H1 (cell line): Measurements from ENCODE around the gene KLF13. TPM values are rescaled to one million over a fixed set of nuclear protein-coding genes. Genes with fewer than 3 reads are reported as not detected.

ENCODE experiments used
- CTCF ChIA-PET: fragments of 300-600 bp; sonication (Branson Sonifier 250); formaldehyde crosslinking; loops from one replicate; lab custom pipeline; 2021; ENCODE audit not compliant: partially characterized antibody; lab: Charles Lee
- POLR2A ChIA-PET: fragments of 300-600 bp; sonication (Branson Sonifier 250); formaldehyde crosslinking; loops from one replicate; lab custom pipeline; 2021; ENCODE audit warnings: inconsistent platforms; ENCODE audit not compliant: partially characterized antibody; lab: Charles Lee
- DNase-seq, 2 experiments: peaks; one replicate each; pipeline versions ENCODE4 v3.0.0 to v3.0.0-alpha.2; 2010 to 2022; ENCODE audit warnings: low spot score in 2 of 2, low read depth in 1 of 2, mixed read lengths in 1 of 2
- FAIRE-seq: peaks from 2 replicates; lab custom pipeline; 2011; peaks lifted over from hg19 to GRCh38; lab: Jason Lieb, UNC
- H2AFZ ChIP-seq: 2 replicates; pipeline ENCODE4 v1.8.1; 2012; ENCODE audit warnings: low read length, inconsistent platforms
- H2AK5ac ChIP-seq: 2 replicates; pipeline ENCODE4 v1.6.1; 2013; ENCODE audit warnings: low read depth, low read length
- H2BK120ac ChIP-seq: replicated peaks from 2 replicates; pipeline ENCODE3; 2013; ENCODE audit warnings: low read depth, low read length, inconsistent platforms
- H2BK12ac ChIP-seq: 2 replicates; pipeline ENCODE4 v1.6.1; 2013; ENCODE audit warnings: low read depth, low read length
- H2BK15ac ChIP-seq: 2 replicates; pipeline ENCODE4 v1.6.1; 2013; ENCODE audit warnings: low read length
- H2BK20ac ChIP-seq: 2 replicates; pipeline ENCODE4 v1.6.1; 2013; ENCODE audit warnings: low read length
- H2BK5ac ChIP-seq: 2 replicates; pipeline ENCODE4 v1.6.1; 2013; ENCODE audit warnings: low read depth, low read length
- H3K14ac ChIP-seq: 2 replicates; pipeline ENCODE4 v1.6.1; 2013; ENCODE audit warnings: inconsistent platforms; ENCODE audit not compliant: insufficient read length
- H3K18ac ChIP-seq: 2 replicates; pipeline ENCODE4 v1.6.1; 2013; ENCODE audit warnings: low read length; ENCODE audit errors: extremely low read depth
- H3K23ac ChIP-seq: 2 replicates; pipeline ENCODE4 v1.6.1; 2013; ENCODE audit warnings: inconsistent platforms; ENCODE audit not compliant: insufficient read length
- H3K23me2 ChIP-seq: 2 replicates; pipeline ENCODE4 v1.6.1; 2013; ENCODE audit warnings: low read depth, low read length
- H3K27ac ChIP-seq: 2 replicates; pipeline ENCODE4 v1.6.1; 2011; ENCODE audit warnings: low read depth, low read length, inconsistent platforms
- H3K27me3 ChIP-seq, 4 experiments: replicated peaks in 1 of 4; 1 replicate in 1 of 4; 2 replicates in 3 of 4; pipeline versions ENCODE4 v1.6.1 to v1.8.1; 2011 to 2013; ENCODE audit warnings: low read length in 3 of 4, mild to moderate bottlenecking in 3 of 4, inconsistent platforms in 2 of 4, mixed read lengths in 2 of 4, moderate library complexity in 1 of 4; ENCODE audit not compliant: control insufficient read depth in 3 of 4, insufficient read depth in 3 of 4; ENCODE audit errors: extremely low read depth in 1 of 4
- H3K36me3 ChIP-seq, 4 experiments: 2 replicates each; pipeline versions ENCODE4 v1.6.1 to v1.8.1; 2011 to 2013; ENCODE audit warnings: mild to moderate bottlenecking in 4 of 4, low read length in 3 of 4, moderate library complexity in 2 of 4, control low read depth in 1 of 4, inconsistent platforms in 1 of 4; ENCODE audit not compliant: insufficient read depth in 4 of 4, control insufficient read depth in 2 of 4
- H3K4ac ChIP-seq: replicated peaks from 2 replicates; pipeline ENCODE3; 2013; ENCODE audit warnings: low read length, low read depth, mixed read lengths, inconsistent platforms; ENCODE audit not compliant: insufficient read length
- H3K4me1 ChIP-seq, 4 experiments: replicated peaks in 1 of 4; 1 replicate in 1 of 4; 2 replicates in 3 of 4; pipeline versions ENCODE4 v1.6.1 to v1.8.1; 2011 to 2013; ENCODE audit warnings: low read length in 3 of 4, inconsistent platforms in 2 of 4, mixed read lengths in 1 of 4; ENCODE audit not compliant: insufficient read depth in 4 of 4, control insufficient read depth in 3 of 4
- H3K4me2 ChIP-seq, 2 experiments: 2 replicates each; pipeline versions ENCODE4 v1.6.1 to v1.8.1; 2011 to 2013; ENCODE audit warnings: low read depth in 2 of 2, low read length in 2 of 2, control low read depth in 1 of 2, inconsistent platforms in 1 of 2, mild to moderate bottlenecking in 1 of 2; ENCODE audit not compliant: insufficient read depth in 1 of 2
- H3K4me3 ChIP-seq, 4 experiments: fragments of 200-600, 300-600 bp in 1 of 4; sonication (generic), shearing (Covaris generic), sonication (Bioruptor Twin) in 1 of 4; 2 replicates each; pipeline versions ENCODE4 v1.5.1 to v1.8.1; 2011 to 2016; ENCODE audit warnings: low read length in 4 of 4, low read depth in 3 of 4, control low read depth in 2 of 4, inconsistent platforms in 2 of 4, mild to moderate bottlenecking in 2 of 4, mixed read lengths in 1 of 4, moderate library complexity in 1 of 4; ENCODE audit not compliant: insufficient read depth in 2 of 4; ENCODE audit errors: extremely low read depth in 1 of 4
- H3K56ac ChIP-seq: replicated peaks from 2 replicates; pipeline ENCODE3; 2013; ENCODE audit warnings: low read depth, mild to moderate bottlenecking, mixed read lengths, low read length, inconsistent platforms; ENCODE audit not compliant: insufficient read length
- H3K79me1 ChIP-seq: 2 replicates; pipeline ENCODE4 v1.6.1; 2013; ENCODE audit warnings: low read depth, low read length, control low read depth
- H3K79me2 ChIP-seq, 2 experiments: 2 replicates each; pipeline versions ENCODE4 v1.6.1 to v1.8.1; 2012 to 2013; ENCODE audit warnings: low read length in 2 of 2, mild to moderate bottlenecking in 2 of 2, inconsistent platforms in 1 of 2; ENCODE audit not compliant: insufficient read depth in 2 of 2, control insufficient read depth in 1 of 2
- H3K9ac ChIP-seq, 4 experiments: replicated peaks in 1 of 4; 1 replicate in 1 of 4; 2 replicates in 3 of 4; pipeline versions ENCODE4 v1.6.1 to v1.8.1; 2011 to 2013; ENCODE audit warnings: low read depth in 3 of 4, low read length in 3 of 4, control low read depth in 2 of 4, mild to moderate bottlenecking in 2 of 4, moderate library complexity in 2 of 4, inconsistent platforms in 1 of 4; ENCODE audit errors: extremely low read depth in 1 of 4
- H3K9me3 ChIP-seq, 2 experiments: 2 replicates each; pipeline versions ENCODE4 v1.6.1 to v1.8.1; 2012 to 2013; ENCODE audit warnings: mild to moderate bottlenecking in 2 of 2, moderate library complexity in 2 of 2, control low read depth in 1 of 2, inconsistent platforms in 1 of 2, low read depth in 1 of 2, low read length in 1 of 2, mixed read lengths in 1 of 2; ENCODE audit not compliant: insufficient read depth in 2 of 2
- H4K20me1 ChIP-seq, 2 experiments: replicated peaks in 1 of 2; 2 replicates each; pipeline versions ENCODE3 to v1.8.1; 2011 to 2013; ENCODE audit warnings: inconsistent platforms in 2 of 2, low read length in 2 of 2, mild to moderate bottlenecking in 1 of 2; ENCODE audit not compliant: insufficient read depth in 2 of 2, control insufficient read depth in 1 of 2
- H4K5ac ChIP-seq: 2 replicates; pipeline ENCODE4 v1.6.1; 2013; ENCODE audit warnings: low read length, low read depth, mixed read lengths, inconsistent platforms; ENCODE audit not compliant: insufficient read length
- H4K8ac ChIP-seq: 2 replicates; pipeline ENCODE4 v1.8.0; 2013; ENCODE audit warnings: mild to moderate bottlenecking, moderate library complexity, low read length, inconsistent platforms; ENCODE audit not compliant: insufficient read depth; ENCODE audit errors: extremely low read depth
- H4K91ac ChIP-seq: replicated peaks from 2 replicates; pipeline ENCODE3; 2013; ENCODE audit warnings: low read length, mixed read lengths, inconsistent platforms; ENCODE audit not compliant: insufficient read length
- BRCA1 ChIP-seq: IDR thresholded peaks from 2 replicates; pipeline ENCODE4 v1.6.1; 2012; ENCODE audit warnings: low read depth, low read length, improper control_type of control experiment
- CBX8 ChIP-seq: fragments of 300-800, 300-1000 bp; sonication (generic); IDR thresholded peaks from 2 replicates; pipeline ENCODE4 v1.7.1; 2016; ENCODE audit warnings: low read depth, low read length, borderline replicate concordance
- JUND ChIP-seq: IDR thresholded peaks from 2 replicates; pipeline ENCODE4 v1.6.1; 2011; ENCODE audit warnings: mild to moderate bottlenecking, improper control_type of control experiment, low read length
- NRF1 ChIP-seq: IDR thresholded peaks from 2 replicates; pipeline ENCODE4 v1.6.1; 2011; ENCODE audit warnings: mild to moderate bottlenecking, low read depth, low read length, improper control_type of control experiment
- RBBP5 ChIP-seq: IDR thresholded peaks from 2 replicates; pipeline ENCODE4 v1.7.1; 2012; ENCODE audit warnings: low read depth, mild to moderate bottlenecking, inconsistent platforms, low read length, moderate library complexity, borderline replicate concordance
- RNF2 ChIP-seq: fragments of 200-900, 300-1000 bp; sonication (generic); IDR thresholded peaks from 2 replicates; pipeline ENCODE4 v1.7.1; 2016; ENCODE audit warnings: borderline replicate concordance, low read depth, mild to moderate bottlenecking, antibody characterized with exemption, low read length; ENCODE audit not compliant: poor library complexity, severe bottlenecking; ENCODE audit errors: missing control alignments
- RXRA ChIP-seq: IDR thresholded peaks from 2 replicates; pipeline ENCODE4 v1.6.1; 2011; ENCODE audit warnings: low read depth, mild to moderate bottlenecking, low read length, moderate library complexity; ENCODE audit not compliant: insufficient read depth
- SP1 ChIP-seq: IDR thresholded peaks from 2 replicates; pipeline ENCODE4 v1.6.1; 2011; ENCODE audit warnings: low read depth, low read length
- SRF ChIP-seq: IDR thresholded peaks from 2 replicates; pipeline ENCODE4 v1.6.1; 2011; ENCODE audit warnings: mild to moderate bottlenecking, low read depth, low read length, moderate library complexity
- TCF12 ChIP-seq: IDR thresholded peaks from 2 replicates; pipeline ENCODE4 v1.6.1; 2011; ENCODE audit warnings: low read depth, mild to moderate bottlenecking, low read length
- ZNF274 ChIP-seq: IDR thresholded peaks from 2 replicates; pipeline ENCODE4 v1.7.0; 2012; ENCODE audit warnings: low read length, borderline replicate concordance; ENCODE audit errors: extremely low read depth
- WGBS, 2 experiments: shearing (Covaris generic) in 1 of 2; methylation state at CpG; one replicate each; pipeline versions ENCODE4 v1.1.6 to v1.1.7; 2013 to 2015; ENCODE audit warnings: low lambda C conversion rate in 2 of 2, mixed read lengths in 2 of 2, inconsistent platforms in 1 of 2, low coverage in 1 of 2, missing lambda C conversion rate in 1 of 2; ENCODE audit not compliant: insufficient replicate concordance in 2 of 2, insufficient coverage in 1 of 2, insufficient read length in 1 of 2; ENCODE audit errors: extremely low coverage in 1 of 2, missing lambda C conversion rate in 1 of 2; 5-methylcytosine and 5-hydroxymethylcytosine counted together
- polyA plus RNA-seq, 7 experiments: library from polyadenylated mRNA; depleted of rRNA in 3 of 7; stranded (reverse) in 5 of 7; unstranded in 2 of 7; fragments of >200 nt in 5 of 7; fragments of 200-250 nt in 2 of 7; gene quantifications; 1 replicate in 5 of 7; 2 replicates in 1 of 7; 4 replicates in 1 of 7; pipeline versions ENCODE4 v1.2.1 to v1.2.3, GENCODE V29; 2011 to 2013; ENCODE audit warnings: missing spikeins in 2 of 7, mixed read lengths in 2 of 7
- total RNA-seq: library from RNA; stranded (reverse); fragmentation: NEBNext Ultra II Directional; extraction: Animal tissue kit (Norgen Biotek cat#: 25700); gene quantifications from 2 replicates; pipeline ENCODE4 v1.2.1, GENCODE V29; 2021

KLF13 gene
- total and polyA plus RNA-seq, 2 of the 8 experiments (the other 6 are each of a cell fraction or from before 2014, with no cell fraction given): 18.3 to 33.4 TPM

DNA sequence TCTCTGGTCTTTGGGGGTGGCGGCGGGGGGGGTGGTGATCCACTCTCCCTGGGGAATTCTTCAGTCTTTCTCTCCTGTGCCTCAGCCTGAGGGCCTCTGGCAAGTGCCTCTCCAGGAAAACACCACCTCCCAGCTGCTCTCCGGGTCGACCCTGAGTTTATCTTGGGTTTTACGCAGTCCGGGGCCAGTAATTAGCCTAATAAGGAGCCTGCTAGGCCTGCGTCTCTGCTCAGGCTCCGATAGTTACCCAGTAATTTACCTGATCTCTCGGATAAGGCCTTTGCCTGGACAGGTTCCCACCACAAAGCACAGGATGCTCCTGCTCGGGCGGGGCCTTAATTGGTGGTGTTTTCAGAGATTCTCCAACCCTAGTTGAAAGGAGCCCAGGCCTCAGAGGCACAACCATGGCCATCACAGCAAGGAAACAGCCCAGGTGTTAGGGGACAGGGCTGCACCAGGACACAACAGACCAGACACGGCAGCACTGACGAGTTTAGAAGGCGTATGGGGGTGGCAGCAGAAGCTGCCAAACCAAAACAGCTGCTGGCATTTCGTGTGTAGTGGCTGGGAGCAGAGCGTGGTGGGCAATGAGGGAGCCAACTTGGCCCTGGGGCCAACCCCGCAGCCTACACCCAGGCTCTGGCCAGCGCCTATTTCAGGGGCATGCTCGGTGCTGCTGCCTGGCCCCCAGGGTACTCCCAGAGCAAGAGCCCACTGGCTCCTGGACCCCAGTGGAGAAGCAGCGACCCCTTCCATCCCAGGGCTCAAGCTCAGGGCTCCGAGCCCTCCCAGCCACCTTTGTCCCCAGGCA, 71.4 kb downstream of the KLF13 start:
- no peak overlapping the region for H3K4me3 ChIP-seq
- no peak overlapping the region for H3K23ac ChIP-seq
- FAIRE-seq: no peak
- H3K9me3 ChIP-seq: no peaks in the 10 kb centered on the region
- no peak overlapping the region for H3K14ac ChIP-seq
- DNase-seq: no peak
- peak overlapping the region; percentile 1; the same call in 1 of the 2 replicates for H2BK20ac ChIP-seq
- no peaks in the 10 kb centered on the region for H3K36me3 ChIP-seq
- H4K91ac ChIP-seq: peak overlapping the region; percentile 45
- peak overlapping the region; percentile 54; the same call in 1 of the 2 replicates for H2AK5ac ChIP-seq
- no peak overlapping the region for H4K5ac ChIP-seq
- POLR2A ChIA-PET: interaction anchor here (0.5 to 0.7 kb wide), 2 partner anchors 30 to 74 kb away, joined by 3 to 4 read pairs; no protein-coding TSS in a partner anchor
- no peaks in the 10 kb centered on the region for H3K79me1 ChIP-seq
- H3K4me1 ChIP-seq: peaks cover 0 to 23% (median 12%) of the 10 kb centered on the region in 4 experiments; a peak in 5 of 7 replicates
- H3K23me2 ChIP-seq: peaks cover 1% of the 10 kb centered on the region; the same call in 1 of the 2 replicates
- H3K56ac ChIP-seq: no peak overlapping the region
- WGBS, 2 experiments: 77% methylated on average over 21 of the region's 21 CpGs; no CpG with 5 or more reads in 1 of the 2 experiments
- H3K4ac ChIP-seq: peak overlapping the region; percentile 27
- peak overlapping the region in 1 of 2 experiments; percentile 18; a peak in 1 of 4 replicates for H3K4me2 ChIP-seq
- H2BK5ac ChIP-seq: peak overlapping the region; percentile 92; the same call in 1 of the 2 replicates
- H3K18ac ChIP-seq: peak overlapping the region; percentile 83
- peaks cover 4 to 10% (median 9%) of the 10 kb centered on the region in 4 experiments; a peak in 6 of 7 replicates for H3K27me3 ChIP-seq
- H3K9ac ChIP-seq: no peak overlapping the region; a peak in 2 of 7 replicates
- peak overlapping the region; percentile 4; the same call in 1 of the 2 replicates for H2AFZ ChIP-seq
- no peaks in the 10 kb centered on the region for H4K20me1 ChIP-seq
- H3K79me2 ChIP-seq: no peaks in the 10 kb centered on the region
- peak overlapping the region; percentile 40; the same call in 1 of the 2 replicates for H2BK15ac ChIP-seq
- peak overlapping the region; percentile 98; the same call in 1 of the 2 replicates for H2BK12ac ChIP-seq
- CTCF ChIA-PET: interaction anchor here (0.7 to 3.4 kb wide), 12 partner anchors 9 to 184 kb away, joined by 3 to 12 read pairs (median 3); no protein-coding TSS in a partner anchor
- no peak overlapping the region for H4K8ac ChIP-seq
- no peak overlapping the region for H3K27ac ChIP-seq
- H2BK120ac ChIP-seq: peak overlapping the region; percentile 60
- TF ChIP-seq RNF2 (no peak), TCF12 (no peak), RBBP5 (no peak), NRF1 (no peak), RXRA (no peak), CBX8 (no peak), JUND (no peak), ZNF274 (no peak), SP1 (no peak), SRF (no peak), BRCA1 (no peak)
